ENCODE data around the gene DOLPP1. TPM values are rescaled to one million over a fixed set of nuclear protein-coding genes. Genes with fewer than 3 reads are reported as not detected.
A peak's percentile ranks its signal among the peaks of the same experiment; 100 is the strongest.

The DOLPP1 gene
- total RNA-seq, 1 donor from 2014 or later = 22.3 TPM

DNA sequence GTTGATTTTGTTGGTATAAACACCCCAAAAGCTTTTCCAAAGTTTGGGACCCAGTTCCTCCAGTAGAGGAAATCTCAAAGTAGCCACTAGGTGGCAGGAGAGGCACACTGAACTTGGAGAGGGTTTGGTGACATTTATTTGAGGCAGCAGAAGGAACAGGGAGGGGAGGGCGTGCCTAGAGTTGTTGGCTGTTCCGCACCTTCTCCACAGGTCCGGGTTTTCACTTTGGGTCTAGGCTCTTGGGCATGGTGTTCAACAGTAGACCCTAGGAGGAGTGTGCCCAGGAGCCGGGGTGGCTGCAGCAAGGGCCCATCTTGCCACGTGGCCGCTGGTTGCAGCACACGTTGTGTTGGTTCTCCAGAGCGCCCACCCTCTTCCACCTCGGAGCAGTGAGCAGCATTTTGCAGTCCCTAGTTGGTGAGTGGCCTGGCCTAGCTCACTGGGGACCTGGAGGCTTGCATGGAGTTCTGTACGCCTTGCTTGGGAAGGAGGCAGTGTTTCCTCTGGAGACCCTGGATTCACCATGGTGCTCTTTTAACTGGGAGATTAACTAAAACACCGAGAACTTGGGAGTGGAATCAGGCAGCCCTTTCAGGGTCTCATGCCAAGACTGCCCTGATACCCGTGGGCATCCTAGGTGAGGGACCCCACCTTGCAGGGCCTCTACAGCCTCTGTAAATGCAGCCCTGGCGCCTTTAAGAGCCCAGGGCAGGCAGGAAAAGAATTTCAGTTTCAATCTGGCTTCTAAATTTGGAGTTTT, 58.5 kb downstream of the DOLPP1 start:
- DNase-seq (ENCODE audit: low spot score) = peak; percentile 88

DNA sequence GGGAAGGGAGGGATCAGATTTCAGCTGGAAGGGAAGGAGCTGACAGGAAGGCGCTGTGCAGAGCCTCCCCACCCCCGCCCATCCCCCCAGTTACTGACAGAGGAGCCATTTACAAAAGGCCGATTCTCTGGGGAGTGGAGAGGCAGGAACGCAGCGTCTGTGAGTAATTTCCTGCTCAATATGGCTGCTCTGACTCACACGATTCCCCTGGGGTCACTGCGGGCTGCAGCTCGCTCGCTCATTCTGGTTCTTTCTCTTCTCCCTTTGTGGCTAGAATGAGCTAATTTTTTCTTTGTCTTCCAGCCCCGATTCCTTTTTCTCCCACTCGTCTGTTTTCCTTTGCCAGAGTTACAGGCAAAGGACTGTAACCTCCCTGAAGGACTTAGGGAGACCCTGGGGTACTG, 59.1 kb downstream of the DOLPP1 start:
- peak; percentile 92 for DNase-seq (ENCODE audit: low spot score)

Other genes starting within 250 kb of the DOLPP1 start
- 9.7 TPM for gene KYAT1, start 199.2 kb upstream of the DOLPP1 start, total RNA-seq
- gene LRRC8A, start 199.0 kb upstream of the DOLPP1 start, total RNA-seq = 61.8 TPM
- gene PHYHD1, start 160.1 kb upstream of the DOLPP1 start, total RNA-seq = 14.6 TPM
- 18.2 TPM for gene DOLK, start 133.5 kb upstream of the DOLPP1 start, total RNA-seq
- 28.2 TPM for gene NUP188, start 133.4 kb upstream of the DOLPP1 start, total RNA-seq
- gene SH3GLB2, start 52.8 kb upstream of the DOLPP1 start, total RNA-seq = 186 TPM
- 67.3 TPM for gene MIGA2, start 44.5 kb upstream of the DOLPP1 start, total RNA-seq
- gene CRAT, start 29.7 kb downstream of the DOLPP1 start, total RNA-seq = 83.8 TPM
- 126 TPM for gene PTPA, start 30.3 kb downstream of the DOLPP1 start, total RNA-seq
- gene IER5L, start 97.2 kb downstream of the DOLPP1 start, total RNA-seq = 43.5 TPM